ENCODE data around the gene MMAA.
"Not testable (repeated sequence)": the region's sequence is repeated elsewhere in the genome, so short reads cannot be mapped to it uniquely, and the experiment has no call there.

The MMAA gene

DNA sequence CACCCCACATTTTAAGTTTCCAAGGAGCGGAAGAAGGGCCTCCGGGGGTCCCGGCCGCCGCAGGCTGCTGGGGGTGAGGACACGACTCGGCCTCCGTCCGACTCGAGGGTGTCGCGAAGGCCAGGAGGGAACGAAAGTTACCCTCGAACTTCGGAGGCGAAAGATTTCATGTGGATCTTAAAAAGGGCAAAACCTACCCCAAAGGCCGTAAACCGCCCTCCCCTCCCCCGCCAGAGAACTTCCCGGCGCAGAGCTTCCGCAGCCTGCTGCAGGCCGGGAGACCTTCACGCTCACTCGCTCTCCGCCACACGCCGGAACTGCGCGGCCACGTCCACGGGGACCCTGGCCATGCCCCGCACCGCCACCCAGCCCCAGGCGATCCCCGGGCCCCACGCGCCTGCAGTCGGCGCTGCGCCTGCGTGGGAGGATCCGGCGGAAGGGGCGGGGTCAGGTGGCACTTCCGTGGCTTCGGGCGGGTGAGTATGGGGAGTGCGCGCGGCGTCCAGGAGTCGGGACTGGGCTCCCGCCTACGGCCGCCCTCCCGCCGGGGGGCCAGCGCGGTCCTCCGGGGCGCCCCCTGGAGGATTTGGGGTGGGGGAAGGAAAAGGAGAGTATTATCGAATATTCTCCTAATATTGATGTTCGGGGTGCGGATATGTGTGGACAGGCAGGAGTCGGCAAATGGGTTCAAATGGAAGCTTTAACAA is at the start of gene MMAA:
Gene MMAA (plus strand): TSS at position 454 of the 707 bp plus-strand sequence. CDS start 19,755 bp downstream, outside the sequence.
- peak; percentile 96 for ATAC-seq (ENCODE audit: insufficient read depth, low read depth)
- peak within 1 kb of the TSS; percentile 83 for H2AFZ ChIP-seq (ENCODE audit: low read depth, low read length)
- H3K9me3 ChIP-seq (ENCODE audit: insufficient read depth, low read length, severe bottlenecking) = peaks cover 3% of the 10 kb centered on the region
- H3K27ac ChIP-seq (ENCODE audit: low read length) = peak within 1 kb of the TSS; percentile 74
- no peaks in the 10 kb centered on the region for H3K27me3 ChIP-seq (ENCODE audit: insufficient read depth, low read length, poor library complexity)
- peak within 1 kb of the TSS; percentile 65 for H3K4me2 ChIP-seq (ENCODE audit: insufficient read depth, low read length)
- H3K79me2 ChIP-seq (ENCODE audit: insufficient read depth, low read length) = peaks cover 15% of the 10 kb centered on the region; the same call in 1 of the 2 replicates
- peak; percentile 94 for DNase-seq
- TF ChIP-seq EZH2 (IDR thresholded peaks at IDR 0.05; ENCODE audit: borderline replicate concordance, low read depth, low read length, severe bottlenecking) = no peak
- TF ChIP-seq, protein P1, sequence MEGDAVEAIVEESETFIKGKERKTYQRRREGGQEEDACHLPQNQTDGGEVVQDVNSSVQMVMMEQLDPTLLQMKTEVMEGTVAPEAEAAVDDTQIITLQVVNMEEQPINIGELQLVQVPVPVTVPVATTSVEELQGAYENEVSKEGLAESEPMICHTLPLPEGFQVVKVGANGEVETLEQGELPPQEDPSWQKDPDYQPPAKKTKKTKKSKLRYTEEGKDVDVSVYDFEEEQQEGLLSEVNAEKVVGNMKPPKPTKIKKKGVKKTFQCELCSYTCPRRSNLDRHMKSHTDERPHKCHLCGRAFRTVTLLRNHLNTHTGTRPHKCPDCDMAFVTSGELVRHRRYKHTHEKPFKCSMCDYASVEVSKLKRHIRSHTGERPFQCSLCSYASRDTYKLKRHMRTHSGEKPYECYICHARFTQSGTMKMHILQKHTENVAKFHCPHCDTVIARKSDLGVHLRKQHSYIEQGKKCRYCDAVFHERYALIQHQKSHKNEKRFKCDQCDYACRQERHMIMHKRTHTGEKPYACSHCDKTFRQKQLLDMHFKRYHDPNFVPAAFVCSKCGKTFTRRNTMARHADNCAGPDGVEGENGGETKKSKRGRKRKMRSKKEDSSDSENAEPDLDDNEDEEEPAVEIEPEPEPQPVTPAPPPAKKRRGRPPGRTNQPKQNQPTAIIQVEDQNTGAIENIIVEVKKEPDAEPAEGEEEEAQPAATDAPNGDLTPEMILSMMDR (IDR thresholded peaks at IDR 0.05; ENCODE audit: borderline replicate concordance, extremely low read depth, low read length, poor library complexity, severe bottlenecking) = peak; percentile 58
- H3K4me3 ChIP-seq (ENCODE audit: low read depth in 1 of 2, low read length in 2 of 2) = peak within 1 kb of the TSS; percentile 74 to 77
- H4K20me1 ChIP-seq (ENCODE audit: insufficient read depth, low read length) = no peaks in the 10 kb centered on the region
- peaks cover 24% of the 10 kb centered on the region for H3K4me1 ChIP-seq (ENCODE audit: insufficient read depth, low read length)
- H3K36me3 ChIP-seq (ENCODE audit: insufficient read depth, low read length) = no peaks in the 10 kb centered on the region
- H3K9ac ChIP-seq (ENCODE audit: low read depth, low read length) = peak within 1 kb of the TSS; percentile 71

DNA sequence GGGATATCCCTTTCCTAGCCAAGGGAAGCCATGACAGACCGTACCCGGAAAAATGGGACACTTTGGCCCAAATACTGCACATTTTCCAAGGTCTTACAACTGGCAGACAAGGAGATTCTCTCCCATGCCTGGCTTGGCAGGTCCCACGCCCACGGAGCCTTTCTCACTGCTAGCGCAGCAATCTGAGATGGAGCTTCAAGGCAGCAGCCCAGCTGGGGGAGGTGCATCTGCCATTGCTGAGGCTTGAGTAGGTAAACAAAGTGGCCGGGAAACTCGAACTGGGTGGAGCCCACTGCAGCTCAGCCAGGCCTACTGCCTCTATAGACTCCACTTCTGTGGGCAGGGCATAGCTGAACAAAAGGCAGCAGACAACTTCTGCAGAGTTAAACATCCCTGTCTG is 44.6 kb upstream of the MMAA start:
- not testable (repeated sequence) for H3K4me3 ChIP-seq (ENCODE audit: low read depth in 1 of 2, low read length in 2 of 2); H3K9me3 ChIP-seq (ENCODE audit: insufficient read depth, low read length, severe bottlenecking); H3K36me3 ChIP-seq (ENCODE audit: insufficient read depth, low read length); H3K27ac ChIP-seq (ENCODE audit: low read length); H3K27me3 ChIP-seq (ENCODE audit: insufficient read depth, low read length, poor library complexity); H4K20me1 ChIP-seq (ENCODE audit: insufficient read depth, low read length); H3K9ac ChIP-seq (ENCODE audit: low read depth, low read length); DNase-seq; H3K79me2 ChIP-seq (ENCODE audit: insufficient read depth, low read length); H2AFZ ChIP-seq (ENCODE audit: low read depth, low read length); H3K4me2 ChIP-seq (ENCODE audit: insufficient read depth, low read length); H3K4me1 ChIP-seq (ENCODE audit: insufficient read depth, low read length); ATAC-seq (ENCODE audit: insufficient read depth, low read depth)

DNA sequence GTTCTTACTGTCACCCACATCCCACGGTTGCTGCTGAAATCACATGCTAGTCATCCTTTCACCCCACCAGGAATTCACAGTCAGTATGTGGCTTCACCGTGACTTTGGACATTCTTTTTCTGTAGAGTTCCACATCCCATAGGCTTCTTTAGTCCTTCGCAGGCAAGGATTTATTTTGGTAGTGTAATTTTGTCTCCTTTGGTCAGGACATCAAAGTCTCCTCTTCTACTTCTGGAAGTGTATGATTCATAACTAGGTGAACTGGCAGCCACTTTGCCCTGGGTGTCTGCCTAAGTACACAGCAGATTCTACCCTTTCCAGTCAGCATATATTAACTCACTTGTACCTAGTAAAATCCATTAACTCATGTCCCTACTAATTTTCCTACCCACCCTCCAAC is 38.3 kb upstream of the MMAA start:
- DNase-seq = no peak
- Histone ChIP-seq H4K20me1 (ENCODE audit: insufficient read depth, low read length) (no peaks in the 10 kb centered on the region), H3K4me1 (ENCODE audit: insufficient read depth, low read length) (no peaks in the 10 kb centered on the region), H3K79me2 (ENCODE audit: insufficient read depth, low read length) (no peaks in the 10 kb centered on the region), H3K9me3 (ENCODE audit: insufficient read depth, low read length, severe bottlenecking) (no peaks in the 10 kb centered on the region), H3K9ac (ENCODE audit: low read depth, low read length) (no peak overlapping the region), H2AFZ (ENCODE audit: low read depth, low read length) (no peak overlapping the region), H3K36me3 (ENCODE audit: insufficient read depth, low read length) (no peaks in the 10 kb centered on the region), H3K4me2 (ENCODE audit: insufficient read depth, low read length) (no peak overlapping the region), H3K4me3 (ENCODE audit: low read depth in 1 of 2, low read length in 2 of 2) (no peak overlapping the region), H3K27me3 (ENCODE audit: insufficient read depth, low read length, poor library complexity) (no peaks in the 10 kb centered on the region), H3K27ac (ENCODE audit: low read length) (no peak overlapping the region)
- ATAC-seq (ENCODE audit: insufficient read depth, low read depth) = no peak
- no peak for TF ChIP-seq EZH2 (IDR thresholded peaks at IDR 0.05; ENCODE audit: borderline replicate concordance, low read depth, low read length, severe bottlenecking)
- TF ChIP-seq, protein P1 (IDR thresholded peaks at IDR 0.05; ENCODE audit: borderline replicate concordance, extremely low read depth, low read length, poor library complexity, severe bottlenecking) = no peak

DNA sequence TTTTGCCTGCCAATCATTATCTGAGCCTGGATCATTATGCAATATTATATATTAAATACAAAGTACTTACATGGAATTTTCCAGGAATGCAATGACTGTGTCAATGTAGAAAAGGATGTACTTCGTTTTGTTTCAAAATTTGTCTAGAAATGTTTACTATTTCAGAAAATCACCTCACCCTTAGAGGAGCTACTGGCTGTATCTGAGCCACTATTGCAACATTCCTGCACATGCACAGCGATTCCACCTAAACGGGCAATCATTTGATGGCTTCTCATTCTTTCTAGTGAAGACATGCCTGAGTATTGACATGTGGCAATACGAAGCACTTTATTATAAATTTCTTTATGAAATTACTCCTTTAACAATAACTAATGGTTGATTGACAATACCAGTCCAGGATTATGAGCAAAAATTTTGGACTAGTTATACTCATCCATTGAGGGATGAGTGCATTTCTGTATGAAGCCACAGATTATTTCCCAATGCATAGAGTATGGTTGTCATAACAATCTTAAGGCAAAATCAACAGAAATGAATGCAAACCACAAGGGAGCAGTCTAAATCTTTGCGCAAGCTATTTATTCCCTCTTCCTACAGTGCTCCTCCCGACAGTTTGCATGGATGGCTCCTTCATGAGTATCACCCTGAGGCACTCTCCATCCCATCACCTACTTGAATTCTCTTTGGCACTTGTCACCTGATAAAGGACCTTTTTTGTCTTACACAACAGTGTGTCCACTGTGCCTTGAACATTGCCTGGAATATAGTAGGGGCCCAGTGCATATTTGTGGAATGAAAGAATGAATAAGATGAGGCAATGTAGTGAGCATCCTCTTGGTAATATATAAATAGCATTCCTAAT is 35.8 kb upstream of the MMAA start:
- ATAC-seq (ENCODE audit: insufficient read depth, low read depth) = no peak
- no peak overlapping the region for H3K9ac ChIP-seq (ENCODE audit: low read depth, low read length)
- H2AFZ ChIP-seq (ENCODE audit: low read depth, low read length) = no peak overlapping the region
- DNase-seq = no peak
- no peaks in the 10 kb centered on the region for H3K4me1 ChIP-seq (ENCODE audit: insufficient read depth, low read length)
- H3K27ac ChIP-seq (ENCODE audit: low read length) = no peak overlapping the region
- H3K27me3 ChIP-seq (ENCODE audit: insufficient read depth, low read length, poor library complexity) = no peaks in the 10 kb centered on the region
- H3K79me2 ChIP-seq (ENCODE audit: insufficient read depth, low read length) = no peaks in the 10 kb centered on the region
- H3K4me2 ChIP-seq (ENCODE audit: insufficient read depth, low read length) = no peak overlapping the region
- H3K9me3 ChIP-seq (ENCODE audit: insufficient read depth, low read length, severe bottlenecking) = no peaks in the 10 kb centered on the region
- H4K20me1 ChIP-seq (ENCODE audit: insufficient read depth, low read length) = no peaks in the 10 kb centered on the region
- H3K36me3 ChIP-seq (ENCODE audit: insufficient read depth, low read length) = no peaks in the 10 kb centered on the region
- no peak overlapping the region for H3K4me3 ChIP-seq (ENCODE audit: low read depth in 1 of 2, low read length in 2 of 2)
- no peak for TF ChIP-seq EZH2 (IDR thresholded peaks at IDR 0.05; ENCODE audit: borderline replicate concordance, low read depth, low read length, severe bottlenecking)
- TF ChIP-seq, protein P1 (IDR thresholded peaks at IDR 0.05; ENCODE audit: borderline replicate concordance, extremely low read depth, low read length, poor library complexity, severe bottlenecking) = no peak

Data from DND-41 (cell line).